Bronchial smooth muscle cell (primary cell): ENCODE measurements around the gene VSX1. TPM values are rescaled to one million over a fixed set of nuclear protein-coding genes. Genes with fewer than 3 reads are reported as not detected.

Experiments
- total RNA-seq: library from RNA; depleted of rRNA; stranded (reverse); fragments of >200 nt; gene quantifications from 2 replicates; pipeline ENCODE4 v1.2.1, GENCODE V29; 2014

VSX1 gene
- total RNA-seq = not detected in 2 replicates

GRCh38 chr20:25081730-25082497 lies at the start of gene VSX1:
VSX1 (minus strand) TSS chr20:25082141; CDS start chr20:25082096, 45 bp downstream.

GRCh38 chr20:25058051-25058846 lies 23.7 kb downstream of the VSX1 start, which contains the start of gene ACSS1:
ACSS1 (minus strand) TSS chr20:25058139; CDS start chr20:25058102, 37 bp downstream.

Other genes starting within 250 kb of the VSX1 start
- not detected in 2 replicates for gene CST7, start 132.9 kb downstream of the VSX1 start, total RNA-seq
- gene APMAP, start 89.4 kb downstream of the VSX1 start, total RNA-seq = 75.8 and 96.0 TPM in 2 replicates
- gene ACSS1, start 24.0 kb downstream of the VSX1 start, total RNA-seq = 0.63 and 2.9 TPM in 2 replicates
- 54.0 and 57.4 TPM in 2 replicates for gene ENTPD6, start 113.6 kb upstream of the VSX1 start, total RNA-seq
- 119 and 149 TPM in 2 replicates for gene PYGB, start 165.9 kb upstream of the VSX1 start, total RNA-seq